A549 treated with DMSO at 1 μM for 4 hours (cell line): ENCODE results near the gene ASTL. TPM values are rescaled to one million over a fixed set of nuclear protein-coding genes. Genes with fewer than 3 reads are reported as not detected.

Experiments used
- total RNA-seq: library from RNA; stranded (reverse); fragments of 200-300 nt; extraction: Qiagen RNA extraction; gene quantifications from 5 replicates; pipeline ENCODE4 v1.2.3, GENCODE V29; 2022; ENCODE audit warnings: low read depth

Gene ASTL
- not detected in 5 replicates for total RNA-seq

GRCh38 chr2:96138179-96139145 lies at the start of gene ASTL:
Gene ASTL, minus strand, starts transcription at chr2:96138502. Its CDS starts 66 bp downstream, at chr2:96138436.

GRCh38 chr2:96145036-96145847 lies 6.9 kb upstream of the ASTL start, which contains the start of gene DUSP2:
Gene DUSP2, minus strand, starts transcription at chr2:96145440. Its CDS starts 86 bp downstream, at chr2:96145354.

GRCh38 chr2:96116424-96116878 lies 21.9 kb downstream of the ASTL start, which contains the start of gene ADRA2B:
Gene ADRA2B, minus strand, starts transcription at chr2:96116571. Its CDS starts 422 bp downstream, at chr2:96116149.

Other genes starting within 250 kb of the ASTL start
- gene ANKRD36C, start 146.7 kb downstream of the ASTL start, total RNA-seq, result 4.3 to 5.1 TPM (median 4.4 TPM) in 5 replicates
- not detected in 5 replicates for gene GPAT2, start 103.6 kb downstream of the ASTL start, total RNA-seq
- gene ADRA2B, start 21.9 kb downstream of the ASTL start, total RNA-seq, result 0.03 to 0.09 TPM (median 0.08 TPM) in 4 of 5 replicates, not detected in the other
- gene DUSP2, start 6.9 kb upstream of the ASTL start, total RNA-seq, result 0.20 to 0.57 TPM (median 0.51 TPM) in 5 replicates
- gene STARD7, start 70.3 kb upstream of the ASTL start, total RNA-seq, result 95.6 to 110 TPM (median 106 TPM) in 5 replicates
- gene TMEM127, start 127.5 kb upstream of the ASTL start, total RNA-seq, result 37.7 to 53.7 TPM (median 51.9 TPM) in 5 replicates
- gene CIAO1, start 127.7 kb upstream of the ASTL start, total RNA-seq, result 71.0 to 95.6 TPM (median 90.4 TPM) in 5 replicates
- gene SNRNP200, start 167.0 kb upstream of the ASTL start, total RNA-seq, result 121 to 138 TPM (median 132 TPM) in 5 replicates
- not detected in 5 replicates for gene ITPRIPL1, start 186.8 kb upstream of the ASTL start, total RNA-seq
- gene NCAPH, start 197.3 kb upstream of the ASTL start, total RNA-seq, result 47.8 to 51.4 TPM (median 48.8 TPM) in 5 replicates